ENCODE results near the gene HOXA6. TPM values are rescaled to one million over a fixed set of nuclear protein-coding genes. Genes with fewer than 3 reads are reported as not detected.

The HOXA6 gene
- total RNA-seq, 1 donor from 2014 or later = 15.3 TPM

DNA sequence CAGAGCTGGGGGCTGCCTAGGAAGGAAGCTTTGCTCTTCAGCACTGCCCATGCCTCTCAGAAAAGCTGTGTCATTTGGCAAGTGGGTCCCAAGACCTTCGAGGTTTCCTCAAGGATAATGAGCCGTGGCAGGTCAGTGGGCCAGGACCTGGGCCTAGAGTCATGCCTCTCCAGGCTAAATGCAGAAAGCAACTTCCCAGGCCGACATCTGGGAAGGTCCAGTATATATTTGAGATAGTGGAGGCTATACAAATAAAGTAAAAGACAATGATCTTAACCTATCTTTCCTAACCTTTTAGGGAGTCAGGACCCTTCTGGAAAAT, 28.9 kb upstream of the HOXA6 start:
- Histone ChIP-seq H3K36me3 (no peaks in the 10 kb centered on the region), H3K4me1 (peaks cover 0 to 18% of the 10 kb centered on the region in 2 donors), H3K27me3 (peaks cover 43% of the 10 kb centered on the region), H3K27ac (no peak overlapping the region), H3K4me3 (no peak overlapping the region), H3K9me3 (no peaks in the 10 kb centered on the region)
- intact Hi-C loops (cut with DNase I) = no loop called here
- no peak for DNase-seq (ENCODE audit: low spot score in 2 of 2)
- TF ChIP-seq, protein P1, sequence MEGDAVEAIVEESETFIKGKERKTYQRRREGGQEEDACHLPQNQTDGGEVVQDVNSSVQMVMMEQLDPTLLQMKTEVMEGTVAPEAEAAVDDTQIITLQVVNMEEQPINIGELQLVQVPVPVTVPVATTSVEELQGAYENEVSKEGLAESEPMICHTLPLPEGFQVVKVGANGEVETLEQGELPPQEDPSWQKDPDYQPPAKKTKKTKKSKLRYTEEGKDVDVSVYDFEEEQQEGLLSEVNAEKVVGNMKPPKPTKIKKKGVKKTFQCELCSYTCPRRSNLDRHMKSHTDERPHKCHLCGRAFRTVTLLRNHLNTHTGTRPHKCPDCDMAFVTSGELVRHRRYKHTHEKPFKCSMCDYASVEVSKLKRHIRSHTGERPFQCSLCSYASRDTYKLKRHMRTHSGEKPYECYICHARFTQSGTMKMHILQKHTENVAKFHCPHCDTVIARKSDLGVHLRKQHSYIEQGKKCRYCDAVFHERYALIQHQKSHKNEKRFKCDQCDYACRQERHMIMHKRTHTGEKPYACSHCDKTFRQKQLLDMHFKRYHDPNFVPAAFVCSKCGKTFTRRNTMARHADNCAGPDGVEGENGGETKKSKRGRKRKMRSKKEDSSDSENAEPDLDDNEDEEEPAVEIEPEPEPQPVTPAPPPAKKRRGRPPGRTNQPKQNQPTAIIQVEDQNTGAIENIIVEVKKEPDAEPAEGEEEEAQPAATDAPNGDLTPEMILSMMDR (IDR thresholded peaks at IDR 0.05) = no peak

DNA sequence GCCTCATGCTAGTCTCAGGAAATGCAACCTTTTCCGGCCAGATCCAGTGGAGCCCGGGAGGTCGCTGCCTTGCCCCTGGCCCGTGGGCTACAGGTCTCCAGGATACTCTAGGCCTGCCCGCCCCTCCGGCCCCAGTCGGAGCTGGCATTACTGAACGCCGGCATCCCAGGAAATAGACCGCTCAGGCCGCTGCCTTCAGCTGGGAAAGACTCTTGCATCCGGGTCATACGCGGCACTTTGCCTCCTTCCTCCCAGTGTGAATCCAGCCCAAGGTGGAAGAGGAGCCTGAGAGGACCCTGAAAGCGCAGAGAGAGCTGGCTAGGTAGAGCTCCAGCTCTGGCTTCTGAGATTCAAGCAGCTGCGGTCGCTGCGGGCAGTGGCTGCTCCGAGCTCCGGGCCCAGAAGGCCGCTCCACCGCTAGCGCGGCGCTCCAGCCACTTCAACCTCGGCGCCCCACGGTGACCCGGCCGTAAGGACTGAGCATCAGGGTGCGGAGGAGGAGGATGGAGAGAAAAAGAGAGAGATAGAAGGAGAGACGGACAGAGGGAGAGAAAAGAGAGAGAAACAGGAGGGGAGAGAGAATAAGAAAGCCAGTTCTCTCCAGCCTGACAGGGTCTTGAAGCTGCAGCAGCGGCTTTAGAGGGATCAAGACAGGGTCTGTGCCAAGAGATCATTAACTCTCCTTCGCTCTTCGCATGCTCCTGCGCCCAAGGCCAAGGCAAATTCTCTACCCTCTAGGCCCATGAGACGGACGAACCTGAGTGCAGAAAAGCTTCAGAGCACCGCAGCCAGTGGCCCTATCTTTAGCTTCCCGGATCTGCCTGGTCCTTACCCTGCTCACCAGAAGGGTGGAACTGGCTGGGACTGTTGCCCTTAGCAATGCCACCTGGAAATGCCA, 28.3 kb upstream of the HOXA6 start:
- peak; percentile 6 to 46 for DNase-seq (ENCODE audit: low spot score in 2 of 2)
- Histone ChIP-seq H3K4me1 (peaks cover 0 to 18% of the 10 kb centered on the region in 2 donors), H3K4me3 (no peak overlapping the region), H3K36me3 (no peaks in the 10 kb centered on the region), H3K9me3 (no peaks in the 10 kb centered on the region), H3K27me3 (peaks cover 48% of the 10 kb centered on the region), H3K27ac (no peak overlapping the region)
- intact Hi-C loops (cut with DNase I) = no loop called here
- TF ChIP-seq, protein P1 (IDR thresholded peaks at IDR 0.05) = no peak

DNA sequence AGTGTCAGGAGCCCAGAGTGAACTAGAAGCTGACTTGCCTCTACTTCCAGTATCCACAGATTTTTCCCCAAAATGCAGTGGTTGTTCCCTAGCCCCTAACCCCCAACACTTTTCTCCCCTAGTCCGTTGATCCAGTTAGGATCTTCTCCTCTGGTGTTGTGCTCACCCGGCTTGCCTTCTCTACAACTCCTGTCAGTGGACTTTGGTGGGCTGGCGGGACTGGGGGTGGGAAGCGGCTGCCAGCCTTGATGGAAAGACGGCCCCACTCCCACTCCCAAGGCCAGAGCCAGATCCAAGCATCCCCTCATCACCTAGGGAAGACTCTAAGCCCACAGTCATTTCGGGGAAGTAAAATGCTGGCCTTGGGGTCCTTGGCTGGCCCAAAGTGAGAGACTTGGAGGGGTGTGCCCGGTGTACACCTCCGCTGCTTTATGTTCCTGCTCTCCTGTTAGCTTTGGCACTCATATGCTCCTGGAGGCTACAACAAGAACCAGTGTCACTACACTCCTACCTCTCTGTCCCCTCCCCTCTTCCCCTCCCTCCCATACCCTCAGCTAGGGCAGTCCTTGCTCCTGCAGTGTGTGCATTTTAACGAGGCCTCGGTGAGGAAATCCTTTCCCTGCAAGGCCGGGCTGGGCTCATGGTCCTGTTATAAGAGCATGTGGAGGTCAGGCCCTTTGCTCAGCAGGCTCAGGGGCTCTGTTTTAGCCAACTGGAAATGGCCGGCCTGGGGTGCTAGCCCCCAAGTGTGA, 27.5 kb upstream of the HOXA6 start:
- Histone ChIP-seq H3K27ac (no peak overlapping the region), H3K4me3 (no peak overlapping the region), H3K4me1 (peaks cover 0 to 19% of the 10 kb centered on the region in 2 donors), H3K36me3 (no peaks in the 10 kb centered on the region), H3K9me3 (no peaks in the 10 kb centered on the region), H3K27me3 (peaks cover 50% of the 10 kb centered on the region)
- intact Hi-C loops (cut with DNase I) = no loop called here
- TF ChIP-seq, protein P1 (IDR thresholded peaks at IDR 0.05) = no peak
- peak in 1 of 2 donors; percentile 50 for DNase-seq (ENCODE audit: low spot score in 2 of 2)

DNA sequence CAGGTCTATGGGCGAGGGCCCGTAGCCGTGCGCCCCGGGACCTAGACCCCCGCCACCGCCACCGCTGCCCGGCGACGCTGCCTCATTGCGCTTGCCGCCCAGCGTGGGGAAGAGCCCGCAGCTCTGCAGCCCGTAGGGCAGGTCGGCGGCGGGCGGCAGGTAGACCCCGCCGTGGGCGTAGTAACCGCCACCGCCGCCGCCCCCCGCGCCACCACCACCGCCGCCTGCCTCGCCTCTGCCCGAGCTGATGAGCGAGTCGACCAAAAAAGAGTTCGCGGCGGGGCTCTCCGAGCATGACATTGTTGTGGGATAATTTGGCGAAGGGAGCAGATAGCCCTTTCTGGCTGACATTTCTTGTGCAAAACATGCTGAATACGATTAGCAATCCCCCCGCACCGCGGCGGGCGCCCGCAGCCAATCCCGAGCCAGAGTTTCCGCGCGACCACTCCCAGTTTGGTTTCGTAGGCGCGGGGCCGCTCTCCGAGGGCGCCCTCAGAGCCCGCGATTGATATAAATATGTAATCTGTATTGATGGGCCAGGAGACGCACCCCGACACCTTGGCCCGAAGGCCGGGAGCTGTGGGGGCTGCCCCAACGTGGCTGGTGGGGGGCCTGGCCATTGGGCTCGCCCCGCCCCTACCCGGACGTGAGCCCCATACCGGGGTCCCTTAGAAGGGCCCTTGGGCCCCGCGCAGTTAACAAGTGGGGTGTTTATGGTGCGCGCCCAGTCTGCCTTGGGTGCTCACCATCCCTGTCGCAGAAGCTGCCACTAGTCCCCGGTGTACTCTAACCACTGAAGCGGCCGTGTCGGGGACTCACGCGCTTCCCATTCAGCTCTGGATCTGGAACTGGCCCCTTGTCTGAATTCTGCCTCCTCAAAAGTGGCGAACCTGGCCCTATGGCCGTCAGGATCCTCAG, 26.6 kb upstream of the HOXA6 start, which contains the start of gene HOXA10:
TSS of gene HOXA10 (minus strand) at position 365 of the 918 bp plus-strand sequence. CDS start at position 351, 14 bp downstream.
- peak in 1 of 2 donors; percentile 62 for DNase-seq (ENCODE audit: low spot score in 2 of 2)
- H3K27ac ChIP-seq = peak within 1 kb of the TSS in 1 of 2 donors; percentile 37
- H3K27me3 ChIP-seq = peaks cover 54% of the 10 kb centered on the region

More for the DNA sequence above, 26.6 kb upstream of the HOXA6 start, which contains the start of gene HOXA10:
- intact Hi-C loops (cut with DNase I) = no loop called here
- peaks cover 0 to 19% of the 10 kb centered on the region in 2 donors for H3K4me1 ChIP-seq
- no peaks in the 10 kb centered on the region for H3K36me3 ChIP-seq
- no peaks in the 10 kb centered on the region for H3K9me3 ChIP-seq
- TF ChIP-seq, protein P1 (IDR thresholded peaks at IDR 0.05) = no peak
- H3K4me3 ChIP-seq = peak within 1 kb of the TSS; percentile 55 to 71

All from ascending aorta (tissue), 2 donors.